ENCODE measurements around the gene AKT3.

- no peak for TF ChIP-seq EZH2phosphoT487 (IDR thresholded peaks at IDR 0.05; ENCODE audit: borderline replicate concordance, low read length)
- TF ChIP-seq, protein P1, sequence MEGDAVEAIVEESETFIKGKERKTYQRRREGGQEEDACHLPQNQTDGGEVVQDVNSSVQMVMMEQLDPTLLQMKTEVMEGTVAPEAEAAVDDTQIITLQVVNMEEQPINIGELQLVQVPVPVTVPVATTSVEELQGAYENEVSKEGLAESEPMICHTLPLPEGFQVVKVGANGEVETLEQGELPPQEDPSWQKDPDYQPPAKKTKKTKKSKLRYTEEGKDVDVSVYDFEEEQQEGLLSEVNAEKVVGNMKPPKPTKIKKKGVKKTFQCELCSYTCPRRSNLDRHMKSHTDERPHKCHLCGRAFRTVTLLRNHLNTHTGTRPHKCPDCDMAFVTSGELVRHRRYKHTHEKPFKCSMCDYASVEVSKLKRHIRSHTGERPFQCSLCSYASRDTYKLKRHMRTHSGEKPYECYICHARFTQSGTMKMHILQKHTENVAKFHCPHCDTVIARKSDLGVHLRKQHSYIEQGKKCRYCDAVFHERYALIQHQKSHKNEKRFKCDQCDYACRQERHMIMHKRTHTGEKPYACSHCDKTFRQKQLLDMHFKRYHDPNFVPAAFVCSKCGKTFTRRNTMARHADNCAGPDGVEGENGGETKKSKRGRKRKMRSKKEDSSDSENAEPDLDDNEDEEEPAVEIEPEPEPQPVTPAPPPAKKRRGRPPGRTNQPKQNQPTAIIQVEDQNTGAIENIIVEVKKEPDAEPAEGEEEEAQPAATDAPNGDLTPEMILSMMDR (conservative IDR thresholded peaks at IDR 0.05; ENCODE audit: low read depth, low read length) = no peak
Measured at GRCh38 chr1:243842161-243842560, 7.9 kb downstream of the AKT3 start.
